K562 (cell line): ENCODE measurements around the gene STK17A. TPM values are rescaled to one million over a fixed set of nuclear protein-coding genes. Genes with fewer than 3 reads are reported as not detected.

Experiments used
- ARID1B ChIP-seq: fragments of 450-650 bp; IDR thresholded peaks from 2 replicates; pipeline ENCODE4 v1.6.1; 2016; ENCODE audit warnings: antibody characterized with exemption, mild to moderate bottlenecking, inconsistent platforms
- CHD2 ChIP-seq: IDR thresholded peaks from 2 replicates; pipeline ENCODE4 v1.6.1; 2011; ENCODE audit warnings: low read depth, low read length
- FOXJ3 ChIP-seq: sonication (generic); formaldehyde crosslinking; IDR thresholded peaks from 2 replicates; pipeline ENCODE4 v1.4.0; 2020; ENCODE audit warnings: mild to moderate bottlenecking, missing genetic modification reagents
- HMG20B ChIP-seq: fragments of 250-450 bp; sonication (Bioruptor Pico); IDR thresholded peaks from 2 replicates; pipeline ENCODE4 v1.5.0; 2021; ENCODE audit warnings: mild to moderate bottlenecking
- LCOR ChIP-seq: sonication (generic); formaldehyde crosslinking; IDR thresholded peaks from 2 replicates; pipeline ENCODE4 v1.8.0; 2022; ENCODE audit warnings: mild to moderate bottlenecking, missing genetic modification reagents
- PBX2 ChIP-seq, 2 experiments: IDR thresholded peaks in 1 of 2; conservative IDR thresholded peaks in 1 of 2; 2 replicates each; pipeline ENCODE4 v1.6.1; 2016; ENCODE audit warnings: low read depth in 2 of 2, mild to moderate bottlenecking in 1 of 2, missing compliant biosample characterization in 1 of 2, missing genetic modification characterization in 1 of 2, moderate library complexity in 1 of 2
- RBM25 ChIP-seq: fragments of 200-400 bp; formaldehyde crosslinking; IDR thresholded peaks from 2 replicates; pipeline ENCODE4 v1.6.1; 2018; ENCODE audit warnings: low read length, low read depth, moderate library complexity; ENCODE audit not compliant: severe bottlenecking
- SAFB ChIP-seq: fragments of 200-400 bp; formaldehyde crosslinking; IDR thresholded peaks from 2 replicates; pipeline ENCODE4 v1.6.1; 2017; ENCODE audit warnings: low read depth, low read length, borderline replicate concordance
- SMARCB1 ChIP-seq: IDR thresholded peaks from 2 replicates; pipeline ENCODE4 v1.6.1; 2011; ENCODE audit warnings: improper control_type of control experiment, low read depth; ENCODE audit not compliant: insufficient read length
- SREBF1 ChIP-seq: fragments of 150-350 bp; IDR thresholded peaks from 2 replicates; pipeline ENCODE4 v1.6.1; 2014; ENCODE audit warnings: antibody characterized with exemption, low read depth, low read length, borderline replicate concordance
- ZNF407 ChIP-seq: fragments of 450-650 bp; IDR thresholded peaks from 2 replicates; pipeline ENCODE4 v1.6.1; 2016; ENCODE audit warnings: low read depth
- polyA plus RNA-seq, 8 experiments: library from polyadenylated mRNA; depleted of rRNA in 4 of 8; stranded (reverse) in 5 of 8; unstranded in 3 of 8; fragments of >200 nt; fragmentation: Nextera tagmentation in 2 of 8; fragmentation: Illumina TruSeq in 1 of 8; extraction: Ambion mirVana in 2 of 8; extraction: Trizol in 1 of 8; gene quantifications; 2 replicates each; pipeline versions ENCODE4 v1.2.1 to v1.2.3, GENCODE V29; 2011 to 2014; ENCODE audit warnings: inconsistent platforms in 1 of 8, missing spikeins in 1 of 8
- total RNA-seq, 7 experiments: library from RNA; depleted of rRNA in 6 of 7; stranded (reverse); fragments of >200 nt in 6 of 7; fragmentation: Illumina TruSeq in 2 of 7; extraction: Trizol in 2 of 7; gene quantifications; 2 replicates each; pipeline versions ENCODE4 v1.2.1 to v1.2.3, GENCODE V29; 2011 to 2021; ENCODE audit warnings: low replicate concordance in 1 of 7
- TF ChIP-seq, protein P1 (sequence below): sonication (generic); formaldehyde crosslinking; IDR thresholded peaks from 2 replicates; pipeline ENCODE4 v1.8.0; 2022; ENCODE audit warnings: mild to moderate bottlenecking, missing genetic modification reagents

Gene STK17A
- total and polyA plus RNA-seq, 9 of the 15 experiments (the other 6 are each of a cell fraction or from before 2014, with no cell fraction given): 3.4 to 16.3 (median 13.2) TPM

DNA sequence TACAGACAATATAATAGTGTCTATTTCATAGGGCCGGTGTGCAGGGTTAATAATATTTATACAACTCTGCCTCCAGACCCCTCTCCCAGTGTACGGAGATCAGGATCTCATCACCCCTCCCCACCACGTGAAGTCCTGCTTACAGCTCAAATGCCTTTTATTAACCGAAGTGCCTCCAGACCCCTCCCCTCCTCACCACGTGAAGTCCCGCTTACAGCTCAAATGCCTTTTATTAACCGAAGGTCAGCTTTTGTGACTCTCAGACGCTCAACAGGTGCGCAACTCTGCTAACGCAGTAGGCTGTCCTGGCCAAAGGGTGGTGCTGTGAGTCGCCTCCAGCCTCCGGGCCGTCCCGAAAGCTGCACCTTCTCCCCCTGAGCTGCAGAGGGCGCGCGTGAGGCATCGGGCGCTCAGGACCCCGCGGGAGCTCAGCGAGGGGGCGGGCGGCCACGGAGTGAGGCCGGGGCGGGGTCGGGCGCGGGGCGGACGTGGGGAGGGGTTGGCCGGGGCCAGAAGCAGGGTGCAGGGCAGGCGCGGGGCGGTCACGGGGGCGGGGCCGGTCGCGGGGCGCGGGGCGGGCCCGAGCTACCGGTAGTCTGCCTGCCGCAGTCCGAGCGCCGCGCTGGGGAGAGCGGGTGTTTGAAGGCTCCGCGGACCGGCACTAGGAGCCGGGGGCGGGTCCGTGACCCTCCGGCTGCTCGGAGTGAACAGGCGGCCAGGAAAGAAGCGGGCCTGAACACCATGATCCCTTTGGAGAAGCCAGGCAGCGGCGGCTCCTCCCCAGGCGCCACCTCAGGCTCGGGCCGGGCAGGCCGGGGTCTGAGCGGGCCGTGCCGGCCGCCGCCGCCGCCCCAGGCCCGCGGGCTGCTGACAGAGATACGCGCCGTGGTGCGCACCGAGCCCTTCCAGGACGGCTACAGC is at the start of gene STK17A (continued):
- TF ChIP-seq ZNF407 (no peak), FOXJ3 (CRISPR knock-in tag) (no peak), CHD2 (no peak; the same call in 1 of the 2 replicates), SMARCB1 (no peak), SAFB (no peak), HMG20B (CRISPR knock-in tag) (no peak), RBM25 (no peak), LCOR (CRISPR knock-in tag) (no peak), PBX2 (CRISPR knock-in tag; IDR thresholded peaks at IDR 0.05; ENCODE audit: low read depth) (no peak), PBX2 (tag; conservative IDR thresholded peaks at IDR 0.05; ENCODE audit: low read depth) (no peak), ARID1B (no peak), SREBF1 (0 out of 2 replicates have a peak, but pooled peaks have one; percentile 35)
- TF ChIP-seq, protein P1, sequence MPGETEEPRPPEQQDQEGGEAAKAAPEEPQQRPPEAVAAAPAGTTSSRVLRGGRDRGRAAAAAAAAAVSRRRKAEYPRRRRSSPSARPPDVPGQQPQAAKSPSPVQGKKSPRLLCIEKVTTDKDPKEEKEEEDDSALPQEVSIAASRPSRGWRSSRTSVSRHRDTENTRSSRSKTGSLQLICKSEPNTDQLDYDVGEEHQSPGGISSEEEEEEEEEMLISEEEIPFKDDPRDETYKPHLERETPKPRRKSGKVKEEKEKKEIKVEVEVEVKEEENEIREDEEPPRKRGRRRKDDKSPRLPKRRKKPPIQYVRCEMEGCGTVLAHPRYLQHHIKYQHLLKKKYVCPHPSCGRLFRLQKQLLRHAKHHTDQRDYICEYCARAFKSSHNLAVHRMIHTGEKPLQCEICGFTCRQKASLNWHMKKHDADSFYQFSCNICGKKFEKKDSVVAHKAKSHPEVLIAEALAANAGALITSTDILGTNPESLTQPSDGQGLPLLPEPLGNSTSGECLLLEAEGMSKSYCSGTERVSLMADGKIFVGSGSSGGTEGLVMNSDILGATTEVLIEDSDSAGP (CRISPR knock-in tag): no peak
